HepG2 (cell line): ENCODE data around the gene GNB4. TPM values are rescaled to one million over a fixed set of nuclear protein-coding genes. Genes with fewer than 3 reads are reported as not detected.

Experiments
- ATAC-seq: fragments of 200-7000 bp; cut with Tn5 transposase; 3 replicates; pipeline ENCODE4 v1.9.1; 2020; ENCODE audit warnings: mild to moderate bottlenecking, moderate library complexity
- BruUV-seq: library from RNA; stranded (reverse); fragments of 400-500 nt; replicated peaks from 2 replicates; lab custom pipeline; 2021; lab: Mats Ljungman, UMichigan
- CTCF ChIA-PET: fragments of 300-600 bp; formaldehyde crosslinking; extraction: SDS; loops from one replicate; lab custom pipeline; 2021; ENCODE audit warnings: low total read pairs, inconsistent platforms, low intra/inter-chr PET ratio; lab: Yijun Ruan, JAX
- POLR2A ChIA-PET: fragments of 350-600 bp; sonication (Branson Sonifier 250); formaldehyde crosslinking; loops from one replicate; lab custom pipeline; 2020; ENCODE audit warnings: antibody characterized with exemption, inconsistent platforms; lab: Yijun Ruan, JAX
- DNase-seq: peaks from one replicate; pipeline ENCODE4 v3.0.0-alpha.2; 2015; ENCODE audit warnings: low spot score
- FAIRE-seq: peaks from 3 replicates; lab custom pipeline; 2011; peaks lifted over from hg19 to GRCh38; lab: Jason Lieb, UNC
- H2AFZ ChIP-seq: one replicate; pipeline ENCODE4 v1.6.1; 2011; ENCODE audit warnings: low read length, inconsistent platforms
- H3K27ac ChIP-seq: fragments of 300-600 bp; 3 replicates; pipeline ENCODE4 v1.8.0; 2011; ENCODE audit warnings: mixed run types, mild to moderate bottlenecking, mixed read lengths, low read length, inconsistent platforms; ENCODE audit not compliant: insufficient read depth; ENCODE audit errors: extremely low read length
- H3K27me3 ChIP-seq, 2 experiments: fragments of 200-600 bp in 1 of 2; 2 replicates in 1 of 2; 3 replicates in 1 of 2; pipeline versions ENCODE4 v1.6.0 to v1.8.0; 2011; ENCODE audit warnings: low read length in 2 of 2, mild to moderate bottlenecking in 2 of 2, moderate library complexity in 2 of 2, inconsistent platforms in 1 of 2; ENCODE audit not compliant: insufficient read depth in 2 of 2, control insufficient read depth in 1 of 2
- H3K36me3 ChIP-seq, 2 experiments: fragments of 200-600 bp in 1 of 2; replicated peaks in 1 of 2; 2 replicates in 1 of 2; 3 replicates in 1 of 2; pipeline versions ENCODE4 v1.5.1 to v1.8.0; 2011; ENCODE audit warnings: low read length in 2 of 2, inconsistent platforms in 1 of 2; ENCODE audit not compliant: insufficient read depth in 2 of 2, control insufficient read depth in 1 of 2
- H3K4me1 ChIP-seq: 2 replicates; pipeline ENCODE4 v1.5.1; 2012; ENCODE audit warnings: low read length, inconsistent platforms; ENCODE audit not compliant: insufficient read depth
- H3K4me2 ChIP-seq: 2 replicates; pipeline ENCODE4 v1.6.0; 2011; ENCODE audit warnings: low read depth, low read length, inconsistent platforms
- H3K4me3 ChIP-seq, 3 experiments: fragments of 200-600 bp in 1 of 3; sonication (generic), shearing (Covaris generic) in 1 of 3; replicated peaks in 1 of 3; 2 replicates each; pipeline ENCODE4 v1.5.1; 2011 to 2016; ENCODE audit warnings: low read length in 3 of 3, inconsistent platforms in 2 of 3, low read depth in 2 of 3, mild to moderate bottlenecking in 2 of 3, control low read depth in 1 of 3, mixed read lengths in 1 of 3; ENCODE audit not compliant: insufficient read depth in 1 of 3
- H3K79me2 ChIP-seq: one replicate; pipeline ENCODE4 v1.6.1; 2011; ENCODE audit warnings: low read length, inconsistent platforms; ENCODE audit not compliant: insufficient read depth
- H3K9ac ChIP-seq: 2 replicates; pipeline ENCODE4 v1.6.0; 2011; ENCODE audit warnings: mild to moderate bottlenecking, low read depth, low read length, inconsistent platforms; ENCODE audit not compliant: insufficient read depth
- H3K9me3 ChIP-seq: 2 replicates; pipeline ENCODE4 v1.5.1; 2012; ENCODE audit warnings: mild to moderate bottlenecking, low read length
- H4K20me1 ChIP-seq: 2 replicates; pipeline ENCODE4 v1.6.0; 2011; ENCODE audit warnings: inconsistent platforms, mild to moderate bottlenecking, low read length, moderate library complexity; ENCODE audit not compliant: insufficient read depth
- GPN1 ChIP-seq: sonication (generic); formaldehyde crosslinking; IDR thresholded peaks from 2 replicates; pipeline ENCODE4 v1.5.1; 2020; ENCODE audit warnings: missing genetic modification reagents, borderline replicate concordance
- MLXIP ChIP-seq: sonication (generic); formaldehyde crosslinking; IDR thresholded peaks from 2 replicates; pipeline ENCODE4 v1.9.0; 2021; ENCODE audit warnings: missing genetic modification reagents, borderline replicate concordance
- TBX2 ChIP-seq: sonication (generic); formaldehyde crosslinking; IDR thresholded peaks from 2 replicates; pipeline ENCODE4 v1.5.0; 2020; ENCODE audit warnings: missing genetic modification reagents, mild to moderate bottlenecking, borderline replicate concordance
- TCF7L2 ChIP-seq: IDR thresholded peaks from 2 replicates; pipeline ENCODE4 v1.6.1; 2011; ENCODE audit warnings: mild to moderate bottlenecking, low read depth, low read length, moderate library complexity
- TMF1 ChIP-seq: sonication (generic); formaldehyde crosslinking; IDR thresholded peaks from 2 replicates; pipeline ENCODE4 v1.8.1; 2022; ENCODE audit warnings: low read depth, missing genetic modification reagents
- ZBTB33 ChIP-seq: sonication (generic); formaldehyde crosslinking; IDR thresholded peaks from 2 replicates; pipeline ENCODE4 v1.4.0; 2020; ENCODE audit warnings: missing genetic modification reagents
- ZIK1 ChIP-seq: sonication (generic); formaldehyde crosslinking; IDR thresholded peaks from 2 replicates; pipeline ENCODE4 v1.5.0; 2020; ENCODE audit warnings: mild to moderate bottlenecking, low read depth, missing genetic modification reagents, borderline replicate concordance
- ZNF180 ChIP-seq: sonication (generic); formaldehyde crosslinking; IDR thresholded peaks from 2 replicates; pipeline ENCODE4 v1.4.0; 2020; ENCODE audit warnings: low read depth, missing genetic modification reagents, borderline replicate concordance
- ZNF468 ChIP-seq: sonication (generic); formaldehyde crosslinking; IDR thresholded peaks from 2 replicates; pipeline ENCODE4 v1.8.0; 2022; ENCODE audit warnings: mild to moderate bottlenecking, moderate library complexity, missing genetic modification reagents
- WGBS: methylation state at CpG from one replicate; pipeline ENCODE4 v1.1.6; 2017; ENCODE audit warnings: low lambda C conversion rate; 5-methylcytosine and 5-hydroxymethylcytosine counted together
- in situ Hi-C: cut with HindIII; loops from 2 replicates; pipeline ENCODE4 v1.10.0; 2017; ENCODE audit warnings: low pct_unique_long_range_greater_than_20kb; ENCODE audit not compliant: extremely low pct_ligation_motif_present
- intact Hi-C: fragments of 100-400 bp; cut with micrococcal nuclease; formaldehyde crosslinking; loops from one replicate; pipeline ENCODE4 v1.10.0; 2022; ENCODE audit not compliant: unreplicated experiment
- polyA plus RNA-seq, 8 experiments: library from polyadenylated mRNA; depleted of rRNA in 3 of 8; stranded (reverse) in 7 of 8; unstranded in 1 of 8; fragments of >200 nt; fragmentation: Illumina TruSeq in 4 of 8; extraction: Trizol in 4 of 8; gene quantifications; 2 replicates each; pipeline versions ENCODE4 v1.2.1 to v1.2.3, GENCODE V29; 2011 to 2016; ENCODE audit warnings: low read depth in 4 of 8, missing spikeins in 1 of 8, mixed read lengths in 1 of 8; ENCODE audit not compliant: insufficient read depth in 1 of 8
- total RNA-seq, 5 experiments: library from RNA; depleted of rRNA; stranded (reverse); fragments of >200 nt; fragmentation: Illumina TruSeq; extraction: Trizol; gene quantifications; 2 replicates each; pipeline ENCODE4 v1.2.3, GENCODE V29; 2016; ENCODE audit warnings: low read depth in 1 of 5

GNB4 gene
- total and polyA plus RNA-seq, 2 of the 13 experiments (the other 11 are each of a cell fraction or from before 2014, with no cell fraction given): 0.07 to 0.13 TPM

GRCh38 chr3:179391906-179392305 is 59.4 kb downstream of the GNB4 start (continued):
- TF ChIP-seq ZBTB33 (CRISPR knock-in tag) (no peak), TMF1 (CRISPR knock-in tag) (no peak), ZIK1 (no peak), TBX2 (CRISPR knock-in tag) (no peak), ZNF180 (CRISPR knock-in tag) (no peak)

DNA sequence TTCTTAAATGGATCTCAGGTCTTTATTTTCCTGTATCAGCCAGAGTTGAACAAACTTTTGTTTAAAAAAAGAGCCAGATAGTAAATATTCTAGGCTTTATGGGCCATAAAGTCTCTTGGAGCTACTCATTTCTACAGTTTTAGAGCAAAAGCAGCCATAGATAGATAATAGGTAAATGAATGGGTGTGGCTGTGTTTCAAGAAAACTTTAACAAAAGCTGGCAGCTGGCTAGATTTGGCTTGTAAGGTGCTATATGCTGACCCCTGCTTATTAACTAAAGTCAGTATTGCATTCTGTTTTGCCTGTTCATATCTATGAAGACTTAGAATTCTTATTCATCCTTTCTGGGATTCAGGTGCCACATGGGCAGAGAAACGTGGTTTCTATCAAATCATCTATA is 74.8 kb downstream of the GNB4 start:
- no peaks in the 10 kb centered on the region for H4K20me1 ChIP-seq
- no peaks in the 10 kb centered on the region for H3K79me2 ChIP-seq
- no peak for ATAC-seq
- ChIA-PET CTCF (no interaction called here), POLR2A (no interaction called here)
- no peak overlapping the region for H3K4me2 ChIP-seq
- H3K9me3 ChIP-seq: no peaks in the 10 kb centered on the region
- no peaks in the 10 kb centered on the region for H3K4me1 ChIP-seq
- H2AFZ ChIP-seq: no peak overlapping the region
- H3K36me3 ChIP-seq: peaks cover 6 to 43% of the 10 kb centered on the region in 2 experiments; a peak in 4 of 5 replicates
- intact Hi-C loops (no loop called here), in situ Hi-C loops (no loop called here)
- TF ChIP-seq TCF7L2 (no peak), GPN1 (CRISPR knock-in tag) (no peak), ZNF468 (CRISPR knock-in tag) (no peak), MLXIP (CRISPR knock-in tag) (no peak)
- no peaks in the 10 kb centered on the region; a peak in 1 of 5 replicates for H3K27me3 ChIP-seq
- no peak overlapping the region for H3K9ac ChIP-seq
- H3K4me3 ChIP-seq: no peak overlapping the region
- no peak for FAIRE-seq
- WGBS: 97% methylated on average over 1 of the region's 1 CpG
- DNase-seq: no peak
- no TSS peak for BruUV-seq
- H3K27ac ChIP-seq: no peak overlapping the region
